ENCODE results near the gene ADPRH.
A peak's percentile ranks its signal among the peaks of the same experiment; 100 is the strongest.

ADPRH gene

GRCh38 chr3:119579366-119580066, at the start of gene ADPRH:
ADPRH (plus strand) TSS chr3:119579492; CDS start chr3:119582170, 2,678 bp downstream.
- no peak for TF ChIP-seq CTCF (conservative IDR thresholded peaks at IDR 0.05; ENCODE audit: low read depth, low read length)
- DNase-seq (ENCODE audit: low read depth): no peak
- peak within 1 kb of the TSS; percentile 65 for H3K4me3 ChIP-seq (ENCODE audit: low read length)

- no peak overlapping the region for H3K4me3 ChIP-seq (ENCODE audit: low read length)
- TF ChIP-seq CTCF (conservative IDR thresholded peaks at IDR 0.05; ENCODE audit: low read depth, low read length): no peak
- no peak for DNase-seq (ENCODE audit: low read depth)
Measured at GRCh38 chr3:119529883-119530282, 49.4 kb upstream of the ADPRH start.

- H3K4me3 ChIP-seq (ENCODE audit: low read length): no peak overlapping the region
- no peak for DNase-seq (ENCODE audit: low read depth)
- TF ChIP-seq CTCF (conservative IDR thresholded peaks at IDR 0.05; ENCODE audit: low read depth, low read length): no peak
Measured at GRCh38 chr3:119530456-119530855, 48.8 kb upstream of the ADPRH start.

GRCh38 chr3:119531151-119531550, 48.1 kb upstream of the ADPRH start:
- no peak overlapping the region for H3K4me3 ChIP-seq (ENCODE audit: low read length)
- DNase-seq (ENCODE audit: low read depth): no peak
- TF ChIP-seq CTCF (conservative IDR thresholded peaks at IDR 0.05; ENCODE audit: low read depth, low read length): no peak

GRCh38 chr3:119534296-119534695, 45.0 kb upstream of the ADPRH start:
- no peak for TF ChIP-seq CTCF (conservative IDR thresholded peaks at IDR 0.05; ENCODE audit: low read depth, low read length)
- no peak overlapping the region for H3K4me3 ChIP-seq (ENCODE audit: low read length)
- DNase-seq (ENCODE audit: low read depth): no peak

GRCh38 chr3:119536757-119537156, 42.5 kb upstream of the ADPRH start:
- TF ChIP-seq CTCF (conservative IDR thresholded peaks at IDR 0.05; ENCODE audit: low read depth, low read length): no peak
- H3K4me3 ChIP-seq (ENCODE audit: low read length): no peak overlapping the region
- DNase-seq (ENCODE audit: low read depth): no peak

- TF ChIP-seq CTCF (conservative IDR thresholded peaks at IDR 0.05; ENCODE audit: low read depth, low read length): no peak
- no peak overlapping the region for H3K4me3 ChIP-seq (ENCODE audit: low read length)
- DNase-seq (ENCODE audit: low read depth): no peak
Measured at GRCh38 chr3:119538772-119539171, 40.5 kb upstream of the ADPRH start.
